Caki2 (cell line): Measurements from ENCODE around the gene SLC38A1. TPM values are rescaled to one million over a fixed set of nuclear protein-coding genes. Genes with fewer than 3 reads are reported as not detected.
A peak's percentile ranks its signal among the peaks of the same experiment; 100 is the strongest.
"Not testable (repeated sequence)": the region's sequence is repeated elsewhere in the genome, so short reads cannot be mapped to it uniquely, and the experiment has no call there.

Experiments
- DNase-seq: peaks from one replicate; pipeline ENCODE4 v3.0.0-alpha.2; 2015; ENCODE audit warnings: low read depth
- in situ Hi-C: cut with HindIII; loops from 2 replicates; pipeline ENCODE4 v1.10.0; 2016; ENCODE audit warnings: low sequenced_read_pairs, low pct_unique_long_range_greater_than_20kb, mixed read lengths
- total RNA-seq: library from RNA; depleted of rRNA; stranded (reverse); fragments of >200 nt; shearing (Covaris generic); gene quantifications from 2 replicates; pipeline ENCODE4 v1.2.3, GENCODE V29; 2014; ENCODE audit warnings: low replicate concordance

SLC38A1 gene
- total RNA-seq, 1 experiment from 2014 or later = 49.4 TPM

DNA sequence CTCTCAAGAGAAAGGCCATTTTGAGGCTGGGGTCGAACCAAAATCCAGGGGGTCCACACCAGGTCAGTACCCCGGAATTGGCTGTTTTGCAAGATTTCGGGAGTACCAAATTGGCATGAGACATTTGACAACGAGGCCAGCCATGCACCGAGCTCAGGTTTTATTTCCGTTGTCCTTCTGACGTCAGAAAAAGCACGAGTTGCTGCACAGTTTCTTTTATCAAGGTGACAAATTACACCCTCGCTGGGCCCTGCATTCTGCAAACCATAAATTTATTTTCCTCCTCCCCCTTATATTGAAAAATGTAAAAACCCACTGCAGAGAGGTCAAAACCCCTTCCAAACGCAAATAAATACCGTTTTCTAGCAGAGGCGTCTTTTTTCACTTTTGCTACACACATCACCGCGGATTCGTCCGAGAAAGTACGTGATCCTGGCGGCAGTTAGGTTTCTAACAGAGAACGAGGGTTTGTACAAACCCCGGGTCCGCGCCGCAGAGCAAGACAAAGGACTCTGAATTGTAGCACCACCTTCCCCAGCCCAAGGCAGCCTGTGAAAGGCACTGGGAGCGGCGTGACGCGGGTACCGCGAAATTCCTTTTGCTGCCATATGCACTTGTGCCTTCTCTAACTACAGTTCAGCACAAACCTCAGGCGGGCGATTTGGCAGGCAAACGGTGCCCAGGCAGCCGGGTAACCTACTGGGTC is 1.8 kb downstream of the SLC38A1 start:
- peak; percentile 58 for DNase-seq
- in situ Hi-C loops = no loop called here

DNA sequence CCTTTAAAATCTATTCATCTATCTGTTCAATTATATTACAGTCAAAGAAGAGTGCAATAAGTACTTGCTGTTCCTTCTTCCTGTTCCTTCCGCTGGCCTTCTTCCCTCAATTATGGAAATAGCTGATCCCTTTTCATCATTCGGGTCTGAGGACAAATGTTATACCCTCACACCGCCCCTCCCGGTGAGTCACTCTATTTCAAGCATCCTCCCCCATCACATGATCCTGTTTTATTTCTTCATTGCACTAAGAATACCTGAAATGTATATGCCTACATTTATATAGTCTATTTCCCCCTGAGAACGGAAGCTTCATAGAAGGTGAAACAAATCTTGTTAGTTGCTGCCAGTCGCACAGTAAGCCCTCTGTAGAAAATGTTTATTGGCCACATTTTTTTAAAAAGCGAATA is 2.5 kb downstream of the SLC38A1 start:
- in situ Hi-C loops = no loop called here
- DNase-seq = peak; percentile 51

DNA sequence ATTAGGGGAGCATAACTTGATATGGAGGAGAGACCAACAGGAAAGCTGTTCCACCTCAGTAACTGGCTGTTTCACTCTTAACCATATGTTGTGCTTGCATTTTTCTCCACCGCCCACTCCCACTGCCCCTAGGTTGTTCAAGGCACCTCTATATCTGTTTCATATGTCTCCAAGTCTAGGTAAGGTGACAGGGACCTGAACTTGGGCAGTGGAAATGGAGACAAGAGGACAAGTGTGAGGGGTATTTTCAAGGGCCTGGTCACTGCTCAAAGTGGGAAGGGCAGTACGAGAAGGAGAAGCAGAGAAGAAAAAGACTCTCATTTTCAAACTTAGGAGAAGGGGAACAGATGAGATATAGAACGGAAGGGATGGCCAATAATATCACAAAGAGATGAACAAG is 3.1 kb downstream of the SLC38A1 start:
- in situ Hi-C loops = no loop called here
- DNase-seq = no peak

DNA sequence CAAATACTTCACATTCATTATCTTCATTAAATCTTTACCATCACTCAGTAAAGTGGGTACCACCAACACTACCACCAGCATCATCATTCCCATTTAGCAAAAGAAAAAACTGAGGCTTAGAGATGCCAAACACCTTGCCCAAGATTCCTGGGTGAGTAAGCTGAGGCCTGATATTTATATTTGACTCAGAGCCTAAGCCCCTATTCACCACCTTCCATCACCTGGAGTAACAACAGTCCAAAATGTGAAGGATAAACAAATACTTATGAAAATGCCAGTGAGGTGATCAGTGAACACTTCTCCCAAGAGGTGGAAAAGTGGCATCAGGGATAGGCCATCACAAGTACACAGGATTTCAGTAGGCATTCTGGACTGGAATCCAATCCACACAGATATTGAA is 3.7 kb downstream of the SLC38A1 start:
- in situ Hi-C loops = no loop called here

DNA sequence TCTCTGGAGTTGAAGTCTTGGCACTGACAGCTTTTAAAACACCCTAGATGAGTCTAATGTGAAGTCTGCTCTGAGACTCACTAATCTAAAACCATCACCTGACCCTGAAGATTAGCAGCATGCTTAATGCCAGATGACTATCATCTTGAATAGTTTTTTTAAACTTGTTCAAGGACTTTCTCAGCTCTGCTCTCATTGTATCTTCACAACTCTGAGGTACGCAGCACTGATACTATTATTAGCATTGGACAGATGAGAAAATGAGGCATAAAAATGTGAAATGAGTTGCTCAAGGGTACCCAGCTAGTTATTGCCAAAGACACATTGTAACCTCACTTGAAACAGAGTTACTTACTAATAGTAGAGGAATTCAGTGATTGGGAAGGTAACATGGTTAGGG is 4.8 kb downstream of the SLC38A1 start:
- DNase-seq = no peak
- in situ Hi-C loops = no loop called here

More for the DNA sequence above, 3.7 kb downstream of the SLC38A1 start:
- DNase-seq = no peak

DNA sequence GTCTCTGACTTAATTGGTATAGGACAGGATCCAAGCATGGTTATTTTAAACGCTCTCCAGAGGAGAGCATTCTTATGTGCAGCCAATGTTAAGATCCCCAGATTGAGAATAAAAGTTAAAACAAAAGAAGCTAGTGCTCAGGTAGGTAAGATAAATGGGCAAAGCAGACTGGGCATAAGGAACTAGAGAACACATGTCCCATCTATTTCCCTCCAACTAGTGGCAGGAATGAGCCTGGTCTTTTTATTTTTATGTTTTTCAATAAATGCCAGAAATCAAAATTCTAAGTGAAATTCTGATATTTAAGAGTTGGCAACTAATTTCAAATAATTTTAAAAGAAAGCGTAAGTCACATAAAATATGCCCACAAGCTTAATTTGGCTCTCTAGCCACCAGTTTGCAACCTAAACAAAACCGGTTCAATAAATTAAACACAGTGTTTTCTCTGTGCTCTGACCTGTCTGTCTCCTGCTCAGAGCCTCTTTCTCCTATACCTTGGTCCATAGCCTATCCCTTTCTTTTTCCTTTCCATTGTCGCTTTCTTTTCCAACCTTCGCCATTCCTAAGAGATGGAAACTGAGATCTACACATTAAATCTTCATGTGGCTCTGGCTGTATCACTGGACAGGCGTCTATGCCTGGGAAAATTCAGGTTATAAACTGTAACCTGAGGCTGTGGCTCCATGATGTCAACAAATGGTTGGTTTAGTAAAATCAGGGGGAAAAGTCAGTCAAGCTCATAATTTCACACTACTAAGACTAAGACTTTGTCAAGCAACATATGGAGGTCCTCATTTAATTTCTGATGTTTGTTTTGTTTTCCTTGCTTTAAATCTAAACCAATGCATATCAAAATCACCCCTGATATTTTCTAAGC is 5.5 kb downstream of the SLC38A1 start:
- in situ Hi-C loops = no loop called here
- DNase-seq = no peak

DNA sequence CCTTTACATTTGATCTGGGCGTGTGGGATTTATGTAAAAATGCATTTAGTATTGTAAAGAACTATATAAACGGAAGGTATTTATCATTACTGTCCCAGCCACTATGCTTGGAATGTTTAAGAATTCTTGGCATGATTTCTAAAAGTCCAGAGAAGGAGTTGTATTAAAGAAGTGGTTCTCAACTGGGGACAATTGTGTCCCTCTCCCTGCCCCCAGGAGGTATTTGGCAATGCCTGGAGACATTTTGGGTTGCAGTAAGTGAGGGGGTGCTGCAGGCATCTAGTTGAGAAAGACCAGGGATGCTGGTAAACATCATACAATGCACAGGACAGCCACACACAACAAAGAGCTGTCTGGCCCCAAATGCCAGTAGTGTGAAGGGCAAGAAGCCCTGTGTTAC is 7.2 kb downstream of the SLC38A1 start:
- no peak for DNase-seq
- in situ Hi-C loops = no loop called here

DNA sequence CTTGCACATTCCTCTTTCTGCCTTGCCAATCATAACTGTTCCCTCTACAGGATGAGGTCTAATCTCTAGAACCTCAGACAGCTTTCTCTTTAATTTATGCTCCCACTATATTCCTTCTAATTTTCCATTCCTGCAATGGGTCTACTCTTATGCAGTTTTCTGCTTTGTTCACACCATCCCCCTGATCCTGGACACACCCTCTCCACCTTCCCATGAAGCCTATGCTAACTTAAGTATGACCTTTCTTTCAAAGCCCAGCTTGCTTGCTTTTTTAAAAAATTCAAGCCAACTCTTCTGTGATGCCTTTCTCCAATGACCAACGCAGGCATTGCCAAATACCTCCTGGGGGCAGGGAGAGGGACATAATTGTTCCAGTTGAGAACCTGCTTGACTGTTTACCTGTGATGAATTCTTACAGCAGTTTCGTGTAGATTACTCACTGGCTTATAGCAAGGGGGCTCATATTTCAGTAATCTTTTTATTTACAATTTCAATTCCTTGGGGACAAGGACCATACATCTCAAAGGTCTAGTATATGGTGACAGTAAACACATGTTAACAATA is 7.8 kb downstream of the SLC38A1 start:
- DNase-seq = no peak
- in situ Hi-C loops = no loop called here

DNA sequence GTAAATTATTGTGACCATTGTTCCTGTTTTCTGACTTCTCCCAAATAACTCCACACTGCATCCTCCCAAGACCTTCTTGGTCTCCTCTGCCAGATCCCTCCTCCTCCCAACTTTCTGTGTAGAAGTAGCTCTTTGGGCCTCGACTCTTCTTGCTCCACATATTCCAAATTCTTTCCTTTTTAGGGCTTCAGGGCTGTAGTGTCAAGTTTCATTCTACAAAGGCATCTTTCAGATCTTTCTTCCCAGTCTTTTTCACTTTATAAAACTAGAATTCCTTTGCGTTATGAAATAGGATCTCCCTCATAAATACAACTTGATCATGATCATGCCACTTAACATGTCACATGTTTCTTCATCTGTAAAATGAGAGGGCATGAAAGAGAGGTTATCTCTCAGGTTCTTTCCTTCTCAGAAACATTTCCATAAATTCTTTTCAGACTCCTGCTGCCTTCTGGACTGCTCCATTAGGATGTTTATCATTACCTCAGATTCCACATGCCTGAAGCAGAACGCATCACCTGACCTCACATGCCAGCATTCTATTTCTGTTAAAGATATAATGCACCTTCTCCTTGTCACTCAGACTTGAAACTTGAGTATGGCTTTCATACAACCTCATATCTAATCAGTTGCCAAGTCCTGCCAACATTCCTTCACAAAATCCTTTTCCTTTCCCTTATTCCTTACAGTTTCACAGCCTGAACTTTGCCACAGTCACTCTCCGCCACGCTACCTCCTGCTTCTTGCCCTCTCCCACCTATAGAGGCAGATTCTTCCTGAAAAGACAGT is 8.5 kb downstream of the SLC38A1 start:
- DNase-seq = peak; percentile 60
- in situ Hi-C loops = no loop called here

DNA sequence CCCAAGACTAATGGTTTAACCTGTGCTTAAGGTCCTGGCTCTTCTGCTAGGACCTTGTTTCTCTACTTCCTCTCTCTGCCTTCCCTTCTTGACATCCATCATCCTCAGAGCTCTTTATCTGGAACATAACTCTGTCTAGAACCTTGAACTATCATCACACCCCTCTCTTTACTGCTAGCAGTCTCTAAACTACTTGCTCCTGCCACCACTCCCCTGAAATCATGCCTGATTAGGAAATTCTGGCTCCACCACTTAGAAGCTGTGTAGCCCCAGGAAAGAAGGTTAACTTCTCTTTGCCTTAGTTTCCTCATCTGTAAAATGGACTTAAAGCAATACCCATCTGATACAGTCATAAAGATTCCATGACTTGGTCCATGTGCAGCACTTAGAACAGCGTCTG is 9.1 kb downstream of the SLC38A1 start:
- DNase-seq = no peak
- in situ Hi-C loops = no loop called here

DNA sequence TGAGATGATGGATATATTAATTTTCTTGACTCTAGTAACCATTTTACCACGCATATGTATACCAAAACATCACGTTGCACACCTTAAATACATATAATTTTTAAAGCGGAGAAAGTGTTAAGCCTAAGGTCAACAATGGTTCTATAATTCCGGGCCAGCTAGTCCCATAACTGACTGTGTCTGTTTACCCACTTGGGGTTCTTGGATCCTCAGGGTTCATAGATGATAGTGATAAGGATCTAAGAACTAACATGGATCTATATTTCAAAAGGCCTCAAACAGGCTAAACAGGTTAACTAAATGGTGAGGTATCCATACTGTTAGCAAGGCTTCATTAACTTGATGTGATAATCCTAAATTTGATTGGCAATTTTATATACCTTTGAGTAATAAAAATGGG is 9.8 kb downstream of the SLC38A1 start:
- in situ Hi-C loops = no loop called here
- DNase-seq = no peak

DNA sequence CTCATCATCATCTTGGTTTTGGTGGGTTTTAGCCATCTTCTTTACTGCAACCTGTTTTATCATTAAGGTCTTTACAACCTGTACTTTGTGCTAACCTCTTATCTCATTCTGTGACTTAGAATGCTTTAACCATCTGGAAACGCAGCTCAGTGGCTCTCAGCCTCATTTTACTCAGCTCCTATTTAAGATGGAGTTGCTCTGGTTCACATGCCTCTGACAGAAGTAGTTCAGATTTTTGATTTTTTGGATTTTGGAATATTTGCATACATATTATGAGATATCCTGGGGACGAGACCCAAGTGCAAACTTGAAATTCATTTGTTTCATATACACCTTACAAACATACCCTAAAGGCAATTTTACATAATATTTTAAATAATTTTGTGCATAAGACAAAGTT is 10.7 kb downstream of the SLC38A1 start:
- in situ Hi-C loops = no loop called here
- DNase-seq = no peak

DNA sequence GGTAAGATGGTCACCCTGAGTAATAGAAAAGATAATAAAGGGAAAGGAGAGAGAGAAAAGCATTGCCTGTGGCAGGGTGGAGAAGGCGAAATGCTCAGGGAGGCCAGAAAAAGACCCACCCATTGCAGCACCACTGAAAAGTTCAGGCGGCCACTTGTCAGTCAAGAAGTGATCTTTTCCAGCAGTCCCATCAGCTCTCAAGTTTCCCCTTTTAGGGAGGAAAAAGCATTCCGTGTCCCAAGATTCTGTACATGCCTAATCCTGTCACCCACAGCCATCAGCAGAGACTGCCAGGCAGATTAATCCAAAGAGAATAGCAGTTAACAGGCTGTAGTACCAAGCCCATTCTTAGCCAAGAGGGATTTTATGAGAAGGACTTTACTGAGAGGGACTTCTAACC is 11.9 kb downstream of the SLC38A1 start:
- DNase-seq = no peak

DNA sequence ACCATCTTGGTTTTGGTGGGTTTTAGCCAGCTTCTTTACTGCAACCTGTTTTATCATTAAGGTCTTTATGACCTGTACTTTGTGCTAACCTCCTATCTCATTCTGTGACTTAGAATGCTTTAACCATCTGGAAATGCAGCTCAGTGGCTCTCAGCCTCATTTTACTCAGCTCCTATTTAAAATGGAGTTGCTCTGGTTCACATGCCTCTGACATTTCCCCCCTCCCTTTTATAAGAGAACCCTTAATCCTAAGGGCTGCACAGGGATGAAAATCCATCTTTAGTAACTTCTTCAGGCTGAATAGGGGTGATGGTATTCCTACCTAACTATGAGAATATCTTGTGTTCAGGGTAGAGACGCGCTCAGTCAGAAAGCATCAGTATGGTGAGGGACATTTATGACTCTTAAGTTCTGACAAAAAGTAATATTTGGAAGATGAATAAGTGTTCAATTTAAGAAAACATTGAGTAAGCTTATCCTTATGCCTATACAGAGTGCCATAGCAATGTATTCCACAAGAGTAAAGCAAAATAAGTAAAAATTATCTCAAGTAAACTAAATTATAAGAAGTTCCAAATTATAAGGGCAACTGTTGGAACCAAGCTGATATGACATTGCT is 15.2 kb downstream of the SLC38A1 start:
- DNase-seq = no peak
- in situ Hi-C loops = no loop called here

More for the DNA sequence above, 11.9 kb downstream of the SLC38A1 start:
- in situ Hi-C loops = no loop called here

DNA sequence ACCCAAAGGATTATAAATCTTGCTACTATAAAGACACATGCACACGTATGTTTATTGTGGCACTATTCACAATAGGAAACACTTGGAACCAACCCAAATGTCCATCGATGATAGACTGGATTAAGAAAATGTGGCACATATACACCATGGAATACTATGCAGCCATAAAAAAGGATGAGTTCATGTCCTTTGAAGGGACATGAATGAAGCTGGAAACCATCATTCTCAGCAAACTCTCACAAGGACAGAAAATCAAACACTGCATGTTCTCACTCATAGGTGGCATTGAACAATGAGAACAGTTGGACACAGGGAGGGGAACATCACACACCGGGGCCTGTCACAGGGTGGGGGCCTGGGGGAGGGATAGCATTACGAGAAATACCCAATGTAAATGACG is 16.8 kb downstream of the SLC38A1 start:
- DNase-seq, in situ Hi-C loops: not testable (repeated sequence)

DNA sequence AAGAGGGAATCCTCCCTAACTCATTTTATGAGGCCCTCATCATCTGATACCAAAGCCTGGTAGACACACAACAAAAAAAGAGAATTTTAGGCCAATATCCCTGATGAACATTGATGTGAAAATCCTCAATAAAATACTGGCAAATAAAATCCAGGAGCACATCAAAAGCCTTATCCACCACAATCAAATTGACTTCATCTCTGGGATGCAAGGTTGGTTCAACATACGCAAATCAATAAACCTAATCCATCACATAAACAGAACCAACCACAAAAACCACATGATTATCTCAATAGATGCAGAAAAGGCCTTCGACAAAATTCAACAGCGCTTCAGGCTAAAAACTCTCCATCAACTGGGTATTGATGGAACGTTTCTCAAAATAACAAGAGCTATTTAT is 18.9 kb downstream of the SLC38A1 start:
- in situ Hi-C loops = not testable (repeated sequence)

DNA sequence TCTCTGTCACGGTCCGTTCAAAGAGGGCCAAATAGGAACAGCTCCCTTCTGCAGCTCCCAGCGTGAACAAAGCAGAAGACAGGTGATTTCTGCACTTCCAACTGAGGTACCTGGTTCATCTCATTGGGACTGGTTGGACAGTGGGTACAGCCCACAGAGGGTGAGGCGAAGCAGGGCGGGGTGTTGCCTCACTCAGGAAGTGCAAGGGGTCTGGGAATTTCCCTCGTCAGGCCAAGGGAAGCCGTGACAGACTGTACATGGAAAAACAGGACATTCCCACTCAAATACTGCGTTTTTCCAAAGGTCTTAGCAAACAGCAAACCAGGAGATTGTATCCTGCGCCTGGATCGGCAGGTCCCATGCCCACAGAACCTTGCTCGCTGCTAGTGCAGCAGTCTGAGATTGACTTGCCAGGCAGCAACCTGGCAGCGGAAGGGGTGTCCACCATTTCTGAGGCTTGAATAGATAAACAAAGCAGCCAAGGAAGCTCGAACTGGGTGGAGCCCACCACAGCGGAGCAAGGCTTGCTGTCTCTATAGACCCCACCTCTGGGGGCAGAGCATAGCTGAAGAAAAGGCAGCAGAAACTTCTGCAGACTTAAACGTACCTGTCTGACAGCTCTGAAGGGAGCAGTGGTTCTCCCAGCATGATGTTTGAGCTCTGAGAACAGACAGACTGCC is 22.7 kb downstream of the SLC38A1 start:
- in situ Hi-C loops = no loop called here
- DNase-seq = no peak

More for the DNA sequence above, 18.9 kb downstream of the SLC38A1 start:
- DNase-seq = not testable (repeated sequence)

DNA sequence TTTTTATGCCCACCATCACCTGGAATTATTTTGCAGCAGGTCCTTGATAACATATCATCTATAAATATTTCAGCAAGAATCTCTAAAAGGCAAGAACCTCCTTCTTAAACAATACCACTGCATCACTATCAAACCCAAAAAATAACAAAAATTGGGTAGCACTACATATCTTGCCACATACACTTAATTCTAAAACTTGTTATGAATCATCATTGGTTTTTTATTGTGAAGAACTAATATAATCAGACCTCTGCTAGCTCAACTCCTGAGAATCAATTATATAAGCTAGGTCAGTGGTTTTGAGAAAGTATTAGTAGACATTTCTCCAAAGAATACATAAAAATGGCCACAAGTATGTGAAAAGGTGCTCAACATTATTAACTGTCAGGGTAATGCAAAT is 23.8 kb downstream of the SLC38A1 start:
- DNase-seq = no peak
- in situ Hi-C loops = no loop called here
